ENCODE measurements around the gene ATP2C1. TPM values are rescaled to one million over a fixed set of nuclear protein-coding genes. Genes with fewer than 3 reads are reported as not detected.

ATP2C1 gene
- total and polyA plus RNA-seq, 2 experiments from 2014 or later: 28.1 to 75.7 TPM

DNA sequence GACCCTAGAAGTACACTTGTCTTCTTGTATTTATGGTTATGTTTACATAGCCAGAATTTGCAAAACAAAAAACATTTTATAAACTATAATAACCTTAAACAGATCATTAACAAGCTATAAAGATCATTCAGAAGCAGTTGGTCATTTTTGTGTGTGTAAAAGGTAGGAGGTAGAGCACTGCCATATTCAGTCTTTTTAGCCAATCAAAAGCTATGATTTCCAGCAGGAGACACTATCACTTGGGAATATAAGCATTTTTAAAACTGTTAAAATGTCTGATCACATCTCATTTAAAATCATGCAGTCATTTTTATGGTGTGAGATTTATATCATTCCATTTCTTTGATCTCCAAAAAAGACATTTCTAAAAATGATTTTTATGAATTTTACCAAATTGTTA is 42.6 kb upstream of the ATP2C1 start:
- Histone ChIP-seq H3F3A (replicated peaks; ENCODE audit: low read depth) (no peaks in the 10 kb centered on the region), H3K27ac (ENCODE audit: low read depth) (no peak overlapping the region), H3K9me2 (ENCODE audit: insufficient read depth) (no peaks in the 10 kb centered on the region), H3K4me3 (no peak overlapping the region), H2AFZ (no peak overlapping the region), H3K36me3 (ENCODE audit: insufficient read depth) (no peaks in the 10 kb centered on the region), H4K20me1 (replicated peaks; ENCODE audit: insufficient read depth) (no peaks in the 10 kb centered on the region), H3K4me1 (ENCODE audit: insufficient read depth) (peaks cover 27% of the 10 kb centered on the region), H3K27me3 (ENCODE audit: insufficient read depth) (no peaks in the 10 kb centered on the region), H3K4me2 (no peak overlapping the region), H3K79me2 (replicated peaks; ENCODE audit: insufficient read depth) (no peaks in the 10 kb centered on the region)
- no peak for ATAC-seq
- peaks cover 3% of the 10 kb centered on the region for H3K27me3 Mint-ChIP-seq (ENCODE audit: insufficient read depth, low read depth, poor library complexity)
- H3K4me1 Mint-ChIP-seq: peaks cover 28% of the 10 kb centered on the region
- H3K27ac Mint-ChIP-seq: no peak overlapping the region
- TF ChIP-seq, protein P1, sequence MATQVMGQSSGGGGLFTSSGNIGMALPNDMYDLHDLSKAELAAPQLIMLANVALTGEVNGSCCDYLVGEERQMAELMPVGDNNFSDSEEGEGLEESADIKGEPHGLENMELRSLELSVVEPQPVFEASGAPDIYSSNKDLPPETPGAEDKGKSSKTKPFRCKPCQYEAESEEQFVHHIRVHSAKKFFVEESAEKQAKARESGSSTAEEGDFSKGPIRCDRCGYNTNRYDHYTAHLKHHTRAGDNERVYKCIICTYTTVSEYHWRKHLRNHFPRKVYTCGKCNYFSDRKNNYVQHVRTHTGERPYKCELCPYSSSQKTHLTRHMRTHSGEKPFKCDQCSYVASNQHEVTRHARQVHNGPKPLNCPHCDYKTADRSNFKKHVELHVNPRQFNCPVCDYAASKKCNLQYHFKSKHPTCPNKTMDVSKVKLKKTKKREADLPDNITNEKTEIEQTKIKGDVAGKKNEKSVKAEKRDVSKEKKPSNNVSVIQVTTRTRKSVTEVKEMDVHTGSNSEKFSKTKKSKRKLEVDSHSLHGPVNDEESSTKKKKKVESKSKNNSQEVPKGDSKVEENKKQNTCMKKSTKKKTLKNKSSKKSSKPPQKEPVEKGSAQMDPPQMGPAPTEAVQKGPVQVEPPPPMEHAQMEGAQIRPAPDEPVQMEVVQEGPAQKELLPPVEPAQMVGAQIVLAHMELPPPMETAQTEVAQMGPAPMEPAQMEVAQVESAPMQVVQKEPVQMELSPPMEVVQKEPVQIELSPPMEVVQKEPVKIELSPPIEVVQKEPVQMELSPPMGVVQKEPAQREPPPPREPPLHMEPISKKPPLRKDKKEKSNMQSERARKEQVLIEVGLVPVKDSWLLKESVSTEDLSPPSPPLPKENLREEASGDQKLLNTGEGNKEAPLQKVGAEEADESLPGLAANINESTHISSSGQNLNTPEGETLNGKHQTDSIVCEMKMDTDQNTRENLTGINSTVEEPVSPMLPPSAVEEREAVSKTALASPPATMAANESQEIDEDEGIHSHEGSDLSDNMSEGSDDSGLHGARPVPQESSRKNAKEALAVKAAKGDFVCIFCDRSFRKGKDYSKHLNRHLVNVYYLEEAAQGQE (IDR thresholded peaks at IDR 0.05; ENCODE audit: unreplicated experiment): no peak
- TF ChIP-seq EZH2phosphoT487 (IDR thresholded peaks at IDR 0.05; ENCODE audit: unreplicated experiment) (no peak), POLR2AphosphoS5 (IDR thresholded peaks at IDR 0.05; ENCODE audit: low read depth) (no peak), JUNB (IDR thresholded peaks at IDR 0.05; ENCODE audit: unreplicated experiment) (no peak), ZNF114 (CRISPR knock-in tag; IDR thresholded peaks at IDR 0.05) (no peak), CREB1 (CRISPR knock-in tag; IDR thresholded peaks at IDR 0.05; ENCODE audit: low read depth) (no peak), EZH2 (IDR thresholded peaks at IDR 0.05; ENCODE audit: low read depth, unreplicated experiment) (no peak), STAT1 (IDR thresholded peaks at IDR 0.05; ENCODE audit: unreplicated experiment) (no peak), ZNF331 (CRISPR knock-in tag; IDR thresholded peaks at IDR 0.05; ENCODE audit: low read depth) (no peak), NANOG (IDR thresholded peaks at IDR 0.05; ENCODE audit: borderline replicate concordance) (no peak)
- TF ChIP-seq, protein P2, sequence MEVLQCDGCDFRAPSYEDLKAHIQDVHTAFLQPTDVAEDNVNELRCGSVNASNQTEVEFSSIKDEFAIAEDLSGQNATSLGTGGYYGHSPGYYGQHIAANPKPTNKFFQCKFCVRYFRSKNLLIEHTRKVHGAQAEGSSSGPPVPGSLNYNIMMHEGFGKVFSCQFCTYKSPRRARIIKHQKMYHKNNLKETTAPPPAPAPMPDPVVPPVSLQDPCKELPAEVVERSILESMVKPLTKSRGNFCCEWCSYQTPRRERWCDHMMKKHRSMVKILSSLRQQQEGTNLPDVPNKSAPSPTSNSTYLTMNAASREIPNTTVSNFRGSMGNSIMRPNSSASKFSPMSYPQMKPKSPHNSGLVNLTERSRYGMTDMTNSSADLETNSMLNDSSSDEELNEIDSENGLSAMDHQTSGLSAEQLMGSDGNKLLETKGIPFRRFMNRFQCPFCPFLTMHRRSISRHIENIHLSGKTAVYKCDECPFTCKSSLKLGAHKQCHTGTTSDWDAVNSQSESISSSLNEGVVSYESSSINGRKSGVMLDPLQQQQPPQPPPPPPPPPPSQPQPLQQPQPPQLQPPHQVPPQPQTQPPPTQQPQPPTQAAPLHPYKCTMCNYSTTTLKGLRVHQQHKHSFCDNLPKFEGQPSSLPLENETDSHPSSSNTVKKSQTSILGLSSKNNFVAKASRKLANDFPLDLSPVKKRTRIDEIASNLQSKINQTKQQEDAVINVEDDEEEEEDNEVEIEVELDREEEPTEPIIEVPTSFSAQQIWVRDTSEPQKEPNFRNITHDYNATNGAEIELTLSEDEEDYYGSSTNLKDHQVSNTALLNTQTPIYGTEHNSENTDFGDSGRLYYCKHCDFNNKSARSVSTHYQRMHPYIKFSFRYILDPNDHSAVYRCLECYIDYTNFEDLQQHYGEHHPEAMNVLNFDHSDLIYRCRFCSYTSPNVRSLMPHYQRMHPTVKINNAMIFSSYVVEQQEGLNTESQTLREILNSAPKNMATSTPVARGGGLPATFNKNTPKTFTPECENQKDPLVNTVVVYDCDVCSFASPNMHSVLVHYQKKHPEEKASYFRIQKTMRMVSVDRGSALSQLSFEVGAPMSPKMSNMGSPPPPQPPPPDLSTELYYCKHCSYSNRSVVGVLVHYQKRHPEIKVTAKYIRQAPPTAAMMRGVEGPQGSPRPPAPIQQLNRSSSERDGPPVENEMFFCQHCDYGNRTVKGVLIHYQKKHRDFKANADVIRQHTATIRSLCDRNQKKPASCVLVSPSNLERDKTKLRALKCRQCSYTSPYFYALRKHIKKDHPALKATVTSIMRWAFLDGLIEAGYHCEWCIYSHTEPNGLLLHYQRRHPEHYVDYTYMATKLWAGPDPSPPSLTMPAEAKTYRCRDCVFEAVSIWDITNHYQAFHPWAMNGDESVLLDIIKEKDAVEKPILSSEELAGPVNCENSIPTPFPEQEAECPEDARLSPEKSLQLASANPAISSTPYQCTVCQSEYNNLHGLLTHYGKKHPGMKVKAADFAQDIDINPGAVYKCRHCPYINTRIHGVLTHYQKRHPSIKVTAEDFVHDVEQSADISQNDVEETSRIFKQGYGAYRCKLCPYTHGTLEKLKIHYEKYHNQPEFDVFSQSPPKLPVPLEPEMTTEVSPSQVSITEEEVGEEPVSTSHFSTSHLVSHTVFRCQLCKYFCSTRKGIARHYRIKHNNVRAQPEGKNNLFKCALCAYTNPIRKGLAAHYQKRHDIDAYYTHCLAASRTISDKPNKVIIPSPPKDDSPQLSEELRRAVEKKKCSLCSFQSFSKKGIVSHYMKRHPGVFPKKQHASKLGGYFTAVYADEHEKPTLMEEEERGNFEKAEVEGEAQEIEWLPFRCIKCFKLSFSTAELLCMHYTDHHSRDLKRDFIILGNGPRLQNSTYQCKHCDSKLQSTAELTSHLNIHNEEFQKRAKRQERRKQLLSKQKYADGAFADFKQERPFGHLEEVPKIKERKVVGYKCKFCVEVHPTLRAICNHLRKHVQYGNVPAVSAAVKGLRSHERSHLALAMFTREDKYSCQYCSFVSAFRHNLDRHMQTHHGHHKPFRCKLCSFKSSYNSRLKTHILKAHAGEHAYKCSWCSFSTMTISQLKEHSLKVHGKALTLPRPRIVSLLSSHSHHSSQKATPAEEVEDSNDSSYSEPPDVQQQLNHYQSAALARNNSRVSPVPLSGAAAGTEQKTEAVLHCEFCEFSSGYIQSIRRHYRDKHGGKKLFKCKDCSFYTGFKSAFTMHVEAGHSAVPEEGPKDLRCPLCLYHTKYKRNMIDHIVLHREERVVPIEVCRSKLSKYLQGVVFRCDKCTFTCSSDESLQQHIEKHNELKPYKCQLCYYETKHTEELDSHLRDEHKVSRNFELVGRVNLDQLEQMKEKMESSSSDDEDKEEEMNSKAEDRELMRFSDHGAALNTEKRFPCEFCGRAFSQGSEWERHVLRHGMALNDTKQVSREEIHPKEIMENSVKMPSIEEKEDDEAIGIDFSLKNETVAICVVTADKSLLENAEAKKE (CRISPR knock-in tag; IDR thresholded peaks at IDR 0.05): no peak
- TF ChIP-seq, protein P3, sequence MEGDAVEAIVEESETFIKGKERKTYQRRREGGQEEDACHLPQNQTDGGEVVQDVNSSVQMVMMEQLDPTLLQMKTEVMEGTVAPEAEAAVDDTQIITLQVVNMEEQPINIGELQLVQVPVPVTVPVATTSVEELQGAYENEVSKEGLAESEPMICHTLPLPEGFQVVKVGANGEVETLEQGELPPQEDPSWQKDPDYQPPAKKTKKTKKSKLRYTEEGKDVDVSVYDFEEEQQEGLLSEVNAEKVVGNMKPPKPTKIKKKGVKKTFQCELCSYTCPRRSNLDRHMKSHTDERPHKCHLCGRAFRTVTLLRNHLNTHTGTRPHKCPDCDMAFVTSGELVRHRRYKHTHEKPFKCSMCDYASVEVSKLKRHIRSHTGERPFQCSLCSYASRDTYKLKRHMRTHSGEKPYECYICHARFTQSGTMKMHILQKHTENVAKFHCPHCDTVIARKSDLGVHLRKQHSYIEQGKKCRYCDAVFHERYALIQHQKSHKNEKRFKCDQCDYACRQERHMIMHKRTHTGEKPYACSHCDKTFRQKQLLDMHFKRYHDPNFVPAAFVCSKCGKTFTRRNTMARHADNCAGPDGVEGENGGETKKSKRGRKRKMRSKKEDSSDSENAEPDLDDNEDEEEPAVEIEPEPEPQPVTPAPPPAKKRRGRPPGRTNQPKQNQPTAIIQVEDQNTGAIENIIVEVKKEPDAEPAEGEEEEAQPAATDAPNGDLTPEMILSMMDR (conservative IDR thresholded peaks at IDR 0.05; ENCODE audit: low read depth in 2 of 2): no peak
- TF ChIP-seq, protein P4, sequence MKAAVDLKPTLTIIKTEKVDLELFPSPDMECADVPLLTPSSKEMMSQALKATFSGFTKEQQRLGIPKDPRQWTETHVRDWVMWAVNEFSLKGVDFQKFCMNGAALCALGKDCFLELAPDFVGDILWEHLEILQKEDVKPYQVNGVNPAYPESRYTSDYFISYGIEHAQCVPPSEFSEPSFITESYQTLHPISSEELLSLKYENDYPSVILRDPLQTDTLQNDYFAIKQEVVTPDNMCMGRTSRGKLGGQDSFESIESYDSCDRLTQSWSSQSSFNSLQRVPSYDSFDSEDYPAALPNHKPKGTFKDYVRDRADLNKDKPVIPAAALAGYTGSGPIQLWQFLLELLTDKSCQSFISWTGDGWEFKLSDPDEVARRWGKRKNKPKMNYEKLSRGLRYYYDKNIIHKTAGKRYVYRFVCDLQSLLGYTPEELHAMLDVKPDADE (IDR thresholded peaks at IDR 0.05): no peak
- H3K4me3 Mint-ChIP-seq: no peak overlapping the region
- H3K9me3 Mint-ChIP-seq: no peaks in the 10 kb centered on the region
- no peak for DNase-seq (ENCODE audit: low spot score)
- no peaks in the 10 kb centered on the region for H3K36me3 Mint-ChIP-seq (ENCODE audit: low read depth)

All from GM23338 (cell line).